Neural progenitor cell (in vitro differentiated cells): ENCODE measurements around the gene SCG5.

Source experiments
- EZH2 ChIP-seq: fragments of 200-600 bp; sonication (generic); IDR thresholded peaks from 2 replicates; pipeline ENCODE4 v1.6.1; 2017; ENCODE audit warnings: antibody characterized with exemption, mild to moderate bottlenecking, moderate library complexity
- EZH2phosphoT487 ChIP-seq: fragments of 200-600 bp; sonication (generic); IDR thresholded peaks from 2 replicates; pipeline ENCODE4 v1.6.1; 2017; ENCODE audit warnings: antibody characterized with exemption
- TF ChIP-seq, protein P1 (sequence below): fragments of 200-600 bp; sonication (generic); IDR thresholded peaks from 2 replicates; pipeline ENCODE4 v1.5.1; 2017; ENCODE audit warnings: antibody characterized with exemption, mild to moderate bottlenecking

GRCh38 chr15:32737304-32737703 is 95.8 kb downstream of the SCG5 start:
- TF ChIP-seq, protein P1, sequence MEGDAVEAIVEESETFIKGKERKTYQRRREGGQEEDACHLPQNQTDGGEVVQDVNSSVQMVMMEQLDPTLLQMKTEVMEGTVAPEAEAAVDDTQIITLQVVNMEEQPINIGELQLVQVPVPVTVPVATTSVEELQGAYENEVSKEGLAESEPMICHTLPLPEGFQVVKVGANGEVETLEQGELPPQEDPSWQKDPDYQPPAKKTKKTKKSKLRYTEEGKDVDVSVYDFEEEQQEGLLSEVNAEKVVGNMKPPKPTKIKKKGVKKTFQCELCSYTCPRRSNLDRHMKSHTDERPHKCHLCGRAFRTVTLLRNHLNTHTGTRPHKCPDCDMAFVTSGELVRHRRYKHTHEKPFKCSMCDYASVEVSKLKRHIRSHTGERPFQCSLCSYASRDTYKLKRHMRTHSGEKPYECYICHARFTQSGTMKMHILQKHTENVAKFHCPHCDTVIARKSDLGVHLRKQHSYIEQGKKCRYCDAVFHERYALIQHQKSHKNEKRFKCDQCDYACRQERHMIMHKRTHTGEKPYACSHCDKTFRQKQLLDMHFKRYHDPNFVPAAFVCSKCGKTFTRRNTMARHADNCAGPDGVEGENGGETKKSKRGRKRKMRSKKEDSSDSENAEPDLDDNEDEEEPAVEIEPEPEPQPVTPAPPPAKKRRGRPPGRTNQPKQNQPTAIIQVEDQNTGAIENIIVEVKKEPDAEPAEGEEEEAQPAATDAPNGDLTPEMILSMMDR = no peak
- TF ChIP-seq EZH2phosphoT487 (no peak), EZH2 (no peak)
